ENCODE measurements around the gene RALGPS2.
A peak's percentile ranks its signal among the peaks of the same experiment; 100 is the strongest.

The RALGPS2 gene

DNA sequence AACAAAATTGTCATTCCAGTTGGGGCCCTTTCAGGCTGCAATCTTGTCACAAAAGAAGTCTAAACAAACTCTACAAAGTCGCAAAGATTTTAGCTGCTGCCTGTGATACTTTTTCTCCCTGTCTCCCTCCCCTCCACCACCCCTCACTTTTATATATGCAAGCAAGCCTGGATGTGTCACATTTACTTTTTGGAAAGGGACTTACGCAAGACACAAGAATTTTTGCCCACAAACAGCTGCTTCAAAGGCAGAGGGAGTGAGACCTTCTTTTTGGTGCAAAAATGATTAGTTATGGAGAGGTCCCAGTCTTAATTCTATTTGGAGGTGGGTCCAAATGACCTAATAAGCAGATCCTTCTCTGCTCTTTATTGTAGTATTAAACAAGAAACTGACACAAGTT is 22.9 kb upstream of the RALGPS2 start:
- H3K27ac Mint-ChIP-seq: no peak overlapping the region
- H3K4me3 Mint-ChIP-seq: no peak overlapping the region
- no peaks in the 10 kb centered on the region for H3K4me1 Mint-ChIP-seq (ENCODE audit: low read depth)
- H3K27me3 Mint-ChIP-seq (ENCODE audit: low read depth): peaks cover 8% of the 10 kb centered on the region
- DNase-seq (ENCODE audit: low spot score): no peak
- H3K36me3 Mint-ChIP-seq (ENCODE audit: low read depth): no peaks in the 10 kb centered on the region
- no peaks in the 10 kb centered on the region for H3K9me3 Mint-ChIP-seq

DNA sequence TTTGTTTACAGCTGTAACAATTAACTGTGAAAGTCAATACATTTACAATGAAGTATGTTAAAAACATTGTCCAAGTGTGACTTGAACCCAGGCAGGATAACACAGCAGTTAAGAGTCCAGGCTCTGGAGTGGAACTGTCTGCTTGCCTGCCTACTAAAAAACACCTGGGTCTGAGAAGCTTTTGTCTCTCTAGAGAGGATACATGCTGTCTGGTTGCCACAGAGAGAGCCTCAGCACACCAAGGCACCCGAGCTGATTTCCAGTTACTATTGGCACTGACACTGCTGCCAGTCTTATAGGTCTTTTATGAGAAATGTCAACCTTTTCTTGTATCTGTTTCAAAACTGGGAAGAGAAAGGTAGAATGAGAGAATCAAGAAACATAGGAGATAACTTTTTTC is 20.2 kb upstream of the RALGPS2 start:
- peaks cover 10% of the 10 kb centered on the region for H3K27me3 Mint-ChIP-seq (ENCODE audit: low read depth)
- no peaks in the 10 kb centered on the region for H3K4me1 Mint-ChIP-seq (ENCODE audit: low read depth)
- no peak overlapping the region for H3K27ac Mint-ChIP-seq
- H3K36me3 Mint-ChIP-seq (ENCODE audit: low read depth): no peaks in the 10 kb centered on the region
- no peak for DNase-seq (ENCODE audit: low spot score)
- no peaks in the 10 kb centered on the region for H3K9me3 Mint-ChIP-seq
- H3K4me3 Mint-ChIP-seq: no peak overlapping the region

DNA sequence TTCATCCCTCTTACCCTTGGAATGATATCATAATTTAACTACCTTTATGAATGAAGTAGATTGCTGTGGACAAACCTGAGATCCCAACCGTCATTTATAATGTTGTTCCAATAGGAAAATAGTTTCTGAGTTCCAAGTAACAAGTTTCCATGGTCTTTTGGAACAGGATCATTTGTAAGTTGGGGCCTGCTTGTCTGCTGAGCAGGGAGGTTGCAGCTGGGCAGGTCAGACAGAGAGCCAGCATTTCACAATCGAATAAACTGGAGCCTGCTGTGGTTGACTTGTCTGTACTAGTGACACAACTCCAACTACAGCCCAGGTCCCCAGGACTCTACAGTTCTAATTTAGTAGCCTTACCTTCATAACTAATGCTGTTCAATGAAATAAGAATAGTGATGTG is 18.6 kb upstream of the RALGPS2 start:
- Mint-ChIP-seq H3K27me3 (ENCODE audit: low read depth) (peaks cover 15% of the 10 kb centered on the region), H3K4me1 (ENCODE audit: low read depth) (no peaks in the 10 kb centered on the region), H3K9me3 (no peaks in the 10 kb centered on the region), H3K4me3 (no peak overlapping the region), H3K27ac (no peak overlapping the region), H3K36me3 (ENCODE audit: low read depth) (no peaks in the 10 kb centered on the region)
- DNase-seq (ENCODE audit: low spot score): no peak

DNA sequence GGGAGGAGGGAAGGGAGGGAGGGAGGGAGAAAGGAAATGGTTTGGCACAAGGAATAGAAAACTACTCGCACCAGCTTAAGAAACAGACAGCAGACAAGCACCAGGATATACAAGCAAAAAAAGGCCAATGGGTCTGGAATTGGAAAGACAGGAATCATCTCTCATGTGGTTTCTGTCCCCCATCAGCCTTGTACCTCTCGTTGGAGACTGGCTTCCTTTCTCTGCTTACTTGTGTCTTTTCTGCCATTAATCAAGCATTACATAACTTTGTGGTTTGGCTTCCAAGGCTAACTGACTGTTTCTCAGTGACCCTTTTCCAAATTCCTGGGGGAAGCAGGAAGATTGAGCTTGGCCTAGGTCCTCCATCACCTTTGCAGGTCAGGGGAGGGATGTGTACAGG is 11.8 kb upstream of the RALGPS2 start:
- Mint-ChIP-seq H3K27ac (no peak overlapping the region), H3K36me3 (ENCODE audit: low read depth) (no peaks in the 10 kb centered on the region), H3K9me3 (no peaks in the 10 kb centered on the region), H3K4me1 (ENCODE audit: low read depth) (no peaks in the 10 kb centered on the region), H3K27me3 (ENCODE audit: low read depth) (peaks cover 34% of the 10 kb centered on the region), H3K4me3 (no peak overlapping the region)
- DNase-seq (ENCODE audit: low spot score): no peak

DNA sequence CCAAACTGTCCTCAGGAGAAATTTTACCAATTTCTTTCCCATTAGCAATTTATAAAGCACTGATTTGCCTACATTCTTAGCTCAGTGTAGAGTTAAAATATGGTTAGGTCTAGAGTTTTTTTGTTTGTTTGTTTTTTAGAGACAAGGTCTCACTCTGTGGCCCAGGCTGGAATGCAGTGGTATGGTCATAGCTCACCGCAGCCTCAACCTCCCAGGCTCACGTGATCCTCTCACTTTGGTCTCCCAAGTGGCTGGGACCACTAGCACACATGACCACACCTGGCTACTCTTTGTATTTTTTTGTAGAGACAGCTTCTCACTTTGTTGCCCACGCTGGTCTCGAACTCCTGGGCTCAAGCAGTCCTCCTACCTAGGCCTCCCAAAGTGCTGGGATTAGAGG is 10.6 kb upstream of the RALGPS2 start:
- no peaks in the 10 kb centered on the region for H3K9me3 Mint-ChIP-seq

DNA sequence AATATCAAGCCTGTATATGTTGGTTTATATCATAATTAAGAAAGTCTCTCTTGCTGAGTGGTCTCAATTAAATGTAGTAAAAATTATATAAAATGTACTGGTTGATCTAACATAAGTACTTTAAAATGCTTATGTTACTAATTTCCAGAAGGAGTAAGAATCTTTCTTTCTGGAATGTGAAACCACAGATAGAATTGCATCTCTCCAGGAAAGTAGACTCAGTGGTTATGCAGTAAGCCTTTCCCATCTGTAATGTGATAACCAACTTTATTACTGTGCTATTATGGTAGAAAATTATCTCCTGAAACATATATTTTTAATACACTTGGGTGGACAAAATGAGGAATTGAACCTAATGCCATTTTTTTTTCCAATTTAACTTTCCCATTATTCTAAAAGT is 8.9 kb upstream of the RALGPS2 start:
- Mint-ChIP-seq H3K27ac (no peak overlapping the region), H3K4me1 (ENCODE audit: low read depth) (no peaks in the 10 kb centered on the region), H3K36me3 (ENCODE audit: low read depth) (no peaks in the 10 kb centered on the region), H3K4me3 (no peak overlapping the region), H3K27me3 (ENCODE audit: low read depth) (peaks cover 33% of the 10 kb centered on the region), H3K9me3 (no peaks in the 10 kb centered on the region)
- no peak for DNase-seq (ENCODE audit: low spot score)

More for the DNA sequence above, 10.6 kb upstream of the RALGPS2 start:
- Mint-ChIP-seq H3K27ac (no peak overlapping the region), H3K4me1 (ENCODE audit: low read depth) (no peaks in the 10 kb centered on the region), H3K36me3 (ENCODE audit: low read depth) (no peaks in the 10 kb centered on the region), H3K27me3 (ENCODE audit: low read depth) (peaks cover 37% of the 10 kb centered on the region), H3K4me3 (no peak overlapping the region)
- DNase-seq (ENCODE audit: low spot score): no peak

DNA sequence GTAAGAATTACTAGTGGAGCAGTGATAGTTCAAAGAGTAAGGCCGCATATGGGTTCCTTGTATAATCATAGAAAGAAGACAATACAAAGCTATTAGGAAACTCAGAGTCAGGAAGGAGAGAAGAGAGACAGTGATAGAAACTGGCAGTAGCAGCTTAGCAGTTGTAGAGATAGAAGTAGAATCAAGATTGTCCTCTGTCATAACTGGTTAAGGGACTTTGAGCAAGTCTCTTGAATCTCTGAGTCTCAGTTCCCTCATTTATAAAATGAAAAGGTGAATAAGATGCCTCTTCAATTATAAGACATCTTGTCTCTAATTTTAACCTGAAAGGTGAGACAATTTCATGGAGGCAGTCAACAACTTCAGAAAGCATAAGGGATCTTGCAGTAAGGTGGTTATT is 6.5 kb upstream of the RALGPS2 start:
- Mint-ChIP-seq H3K9me3 (no peaks in the 10 kb centered on the region), H3K4me3 (no peak overlapping the region), H3K27me3 (ENCODE audit: low read depth) (peaks cover 39% of the 10 kb centered on the region), H3K36me3 (ENCODE audit: low read depth) (no peaks in the 10 kb centered on the region), H3K27ac (no peak overlapping the region), H3K4me1 (ENCODE audit: low read depth) (no peaks in the 10 kb centered on the region)
- DNase-seq (ENCODE audit: low spot score): no peak

DNA sequence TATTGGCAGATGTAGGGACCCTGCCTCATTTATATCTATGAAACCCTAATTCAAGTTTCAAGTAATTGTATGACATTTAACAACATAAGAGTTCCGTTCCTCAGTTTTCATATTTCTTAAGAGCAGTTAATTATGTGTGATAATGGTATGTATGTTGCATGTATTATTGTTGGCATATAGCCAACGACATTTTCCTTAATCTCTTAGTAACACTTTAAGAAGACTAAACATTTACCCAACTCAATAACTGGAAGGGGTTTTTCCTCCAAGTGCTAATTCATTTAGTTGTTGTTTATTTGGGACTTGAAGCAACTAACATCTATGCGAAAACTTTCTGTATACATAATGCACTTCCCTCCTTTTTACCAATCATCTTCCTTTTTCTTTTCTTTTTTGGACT is 1.5 kb upstream of the RALGPS2 start:
- Mint-ChIP-seq H3K27ac (no peak overlapping the region), H3K9me3 (no peaks in the 10 kb centered on the region), H3K4me1 (ENCODE audit: low read depth) (peaks cover 5% of the 10 kb centered on the region), H3K27me3 (ENCODE audit: low read depth) (peaks cover 38% of the 10 kb centered on the region), H3K36me3 (ENCODE audit: low read depth) (no peaks in the 10 kb centered on the region), H3K4me3 (no peak overlapping the region)
- no peak for DNase-seq (ENCODE audit: low spot score)

DNA sequence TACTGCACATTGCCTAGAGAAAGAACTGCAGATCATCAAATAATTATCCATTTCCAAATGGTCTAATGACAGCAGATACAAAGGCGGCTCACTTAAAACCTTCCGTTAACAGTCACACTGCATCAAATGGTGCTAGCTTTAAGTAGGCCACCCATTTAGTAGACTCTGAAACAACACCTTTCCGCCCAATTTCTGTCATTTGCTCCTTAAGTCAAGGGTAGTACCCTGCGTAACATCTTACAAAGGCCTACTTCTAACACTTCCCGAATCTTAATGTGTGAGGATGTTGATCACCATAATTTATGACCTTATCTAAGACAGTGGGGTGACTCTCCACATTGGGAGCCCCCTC is 692 bp upstream of the RALGPS2 start:
- DNase-seq (ENCODE audit: low spot score): no peak
- Mint-ChIP-seq H3K4me1 (ENCODE audit: low read depth) (peaks cover 5% of the 10 kb centered on the region), H3K27me3 (ENCODE audit: low read depth) (peaks cover 44% of the 10 kb centered on the region), H3K36me3 (ENCODE audit: low read depth) (no peaks in the 10 kb centered on the region), H3K4me3 (peak overlapping the region; percentile 82), H3K9me3 (no peaks in the 10 kb centered on the region), H3K27ac (peak overlapping the region; percentile 41)

DNA sequence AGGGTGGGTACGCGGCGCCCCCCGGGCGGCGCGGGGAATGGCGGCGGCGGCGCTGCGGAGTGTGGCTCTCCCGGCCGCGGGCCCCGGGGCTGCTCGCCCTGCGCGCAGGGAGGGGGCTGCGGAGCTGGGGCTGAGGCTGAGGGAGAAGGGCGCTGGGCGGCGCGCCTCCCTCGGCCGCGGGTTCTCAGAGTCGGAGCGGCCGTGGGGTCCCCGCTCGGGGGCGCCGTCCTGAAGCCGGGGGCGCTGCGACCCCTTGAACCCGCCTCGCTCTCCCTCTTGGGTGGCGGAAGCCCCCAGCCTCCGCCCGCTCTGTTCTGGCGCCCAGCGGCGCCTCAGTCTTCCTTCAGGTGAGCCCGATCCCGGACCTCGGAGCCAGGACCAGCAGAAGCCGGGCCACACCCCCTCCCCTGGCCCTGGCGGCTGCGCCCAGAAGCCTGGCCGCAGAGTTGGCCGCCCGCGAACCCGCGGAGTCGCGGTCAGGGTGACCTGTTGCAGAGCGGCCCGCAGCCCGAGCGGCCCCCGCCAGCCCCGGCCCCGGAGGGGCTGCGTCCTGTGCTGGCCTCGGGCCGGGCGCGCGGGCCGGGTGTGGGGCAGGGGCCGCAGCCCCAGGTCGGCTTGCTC is 532 bp downstream of the RALGPS2 start:
- peak; percentile 14 for DNase-seq (ENCODE audit: low spot score)
- H3K4me1 Mint-ChIP-seq (ENCODE audit: low read depth): peaks cover 5% of the 10 kb centered on the region
- H3K4me3 Mint-ChIP-seq: peak overlapping the region; percentile 82
- no peaks in the 10 kb centered on the region for H3K9me3 Mint-ChIP-seq
- H3K27ac Mint-ChIP-seq: no peak overlapping the region
- peaks cover 43% of the 10 kb centered on the region for H3K27me3 Mint-ChIP-seq (ENCODE audit: low read depth)
- no peaks in the 10 kb centered on the region for H3K36me3 Mint-ChIP-seq (ENCODE audit: low read depth)

DNA sequence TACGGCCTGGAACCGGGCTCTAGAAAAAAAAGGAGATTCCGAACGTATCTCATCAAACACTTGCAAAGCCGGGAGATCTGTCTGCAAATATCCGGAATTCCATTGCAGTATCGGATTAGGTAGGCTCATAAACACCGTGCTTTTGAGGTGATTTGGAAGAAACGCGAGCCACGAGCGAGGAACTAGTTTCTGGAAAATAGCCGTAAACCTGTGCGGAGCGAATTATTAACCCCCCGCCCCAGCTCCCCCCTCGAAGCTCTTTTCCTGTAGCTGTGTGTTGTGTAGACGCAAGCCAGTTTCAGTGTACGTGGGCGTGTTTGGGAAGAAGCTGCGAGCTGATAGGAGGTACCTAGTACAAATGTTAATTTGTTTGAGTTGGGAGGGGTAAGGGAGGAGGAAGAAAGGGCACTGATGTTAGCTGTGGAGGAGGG is 1.1 kb downstream of the RALGPS2 start:
- no peaks in the 10 kb centered on the region for H3K36me3 Mint-ChIP-seq (ENCODE audit: low read depth)
- H3K27ac Mint-ChIP-seq: peak overlapping the region; percentile 20
- H3K4me1 Mint-ChIP-seq (ENCODE audit: low read depth): peaks cover 5% of the 10 kb centered on the region
- H3K9me3 Mint-ChIP-seq: no peaks in the 10 kb centered on the region
- H3K4me3 Mint-ChIP-seq: peak overlapping the region; percentile 82
- peaks cover 43% of the 10 kb centered on the region for H3K27me3 Mint-ChIP-seq (ENCODE audit: low read depth)
- peak; percentile 36 for DNase-seq (ENCODE audit: low spot score)

DNA sequence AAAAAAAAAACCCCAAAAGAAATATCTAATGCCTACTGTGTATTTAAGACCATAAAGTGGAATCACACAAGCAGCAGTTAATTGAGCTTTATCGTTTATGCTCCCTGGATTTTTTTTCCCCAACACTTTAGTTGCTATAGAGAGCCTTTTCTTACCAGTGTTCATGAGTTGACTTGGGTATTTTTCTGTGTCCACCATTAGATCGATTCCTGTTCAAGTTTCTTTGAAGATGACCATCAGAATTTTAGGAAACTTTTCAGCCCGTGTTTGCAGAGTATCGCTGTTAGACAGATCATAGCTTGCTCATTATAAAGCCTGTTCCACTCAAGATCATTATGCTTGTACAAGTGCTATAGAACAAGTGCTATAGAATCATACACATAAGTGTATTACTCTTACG is 1.5 kb downstream of the RALGPS2 start:
- peak overlapping the region; percentile 82 for H3K4me3 Mint-ChIP-seq
- no peaks in the 10 kb centered on the region for H3K36me3 Mint-ChIP-seq (ENCODE audit: low read depth)
- DNase-seq (ENCODE audit: low spot score): no peak
- peaks cover 5% of the 10 kb centered on the region for H3K4me1 Mint-ChIP-seq (ENCODE audit: low read depth)
- no peaks in the 10 kb centered on the region for H3K9me3 Mint-ChIP-seq
- H3K27ac Mint-ChIP-seq: no peak overlapping the region
- H3K27me3 Mint-ChIP-seq (ENCODE audit: low read depth): peaks cover 44% of the 10 kb centered on the region

DNA sequence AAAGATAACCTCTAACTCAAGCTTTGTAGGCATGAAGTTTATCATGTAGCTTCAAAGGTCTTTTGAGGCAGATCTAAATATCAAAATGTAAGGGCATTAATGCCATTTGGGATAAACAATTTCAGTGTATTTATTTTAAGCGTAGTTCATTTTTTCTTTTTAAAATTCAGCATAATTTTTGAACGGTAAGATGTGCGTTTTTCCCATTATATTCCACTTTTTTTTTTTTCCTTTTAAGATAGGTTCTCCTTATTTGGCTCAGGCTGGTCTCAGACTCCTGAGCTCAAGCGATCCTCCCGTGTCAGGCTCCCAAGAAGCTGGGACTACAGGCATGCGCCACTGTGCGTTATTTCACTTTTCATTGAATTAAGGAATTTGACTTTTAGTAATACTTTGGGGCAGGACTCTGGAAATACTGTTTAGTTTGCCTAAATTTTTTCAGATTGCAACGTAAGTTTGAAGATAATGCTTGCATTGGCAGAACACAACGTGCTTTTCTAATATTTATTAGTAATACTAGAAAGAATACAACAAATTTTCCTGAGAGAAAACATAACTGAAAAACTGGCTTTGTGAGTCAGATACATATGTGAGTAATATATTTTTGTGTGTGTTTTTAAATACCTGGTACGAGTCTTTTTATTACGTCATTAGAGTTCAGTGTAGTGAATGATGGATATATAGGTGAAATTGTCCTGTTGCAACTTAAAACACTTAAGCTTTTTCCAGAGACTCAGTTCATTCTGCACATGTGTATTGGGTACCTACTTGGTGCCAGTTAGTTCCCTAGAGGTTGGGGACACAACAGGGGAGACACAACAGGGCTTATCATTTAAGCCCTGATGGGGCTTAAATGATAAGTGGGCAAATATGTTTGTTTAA is 2.2 kb downstream of the RALGPS2 start:
- Mint-ChIP-seq H3K36me3 (ENCODE audit: low read depth) (no peaks in the 10 kb centered on the region), H3K27ac (no peak overlapping the region), H3K4me1 (ENCODE audit: low read depth) (peaks cover 5% of the 10 kb centered on the region), H3K27me3 (ENCODE audit: low read depth) (peaks cover 49% of the 10 kb centered on the region), H3K9me3 (peaks cover 3% of the 10 kb centered on the region), H3K4me3 (no peak overlapping the region)
- DNase-seq (ENCODE audit: low spot score): no peak

DNA sequence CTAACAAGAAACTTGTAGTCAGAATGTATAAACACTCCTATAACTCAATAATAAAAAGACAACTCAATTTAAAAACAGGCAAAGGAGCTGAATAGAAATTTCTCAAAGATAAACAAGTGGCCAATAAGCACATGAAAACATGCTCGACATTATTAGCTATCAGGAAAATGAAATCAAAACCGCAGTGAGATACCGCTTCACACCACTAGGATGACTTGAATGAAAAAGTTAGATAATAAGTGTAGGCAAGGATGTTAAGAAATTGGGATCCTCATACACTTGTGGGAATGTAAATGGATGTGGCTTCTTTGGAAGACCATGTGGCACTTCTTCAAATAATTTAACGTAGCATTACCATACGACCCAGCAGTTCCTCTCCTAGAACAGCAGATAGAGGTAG is 8.9 kb downstream of the RALGPS2 start:
- Mint-ChIP-seq H3K36me3 (ENCODE audit: low read depth) (no peaks in the 10 kb centered on the region), H3K9me3 (peaks cover 3% of the 10 kb centered on the region), H3K4me1 (ENCODE audit: low read depth) (no peaks in the 10 kb centered on the region), H3K27me3 (ENCODE audit: low read depth) (peaks cover 13% of the 10 kb centered on the region), H3K27ac (no peak overlapping the region), H3K4me3 (no peak overlapping the region)
- no peak for DNase-seq (ENCODE audit: low spot score)
